ENCODE data around the gene ABCA2. TPM values are rescaled to one million over a fixed set of nuclear protein-coding genes. Genes with fewer than 3 reads are reported as not detected.

The ABCA2 gene
- total and polyA plus RNA-seq, 11 donors = 13.1 to 44.3 (median 30.6) TPM

DNA sequence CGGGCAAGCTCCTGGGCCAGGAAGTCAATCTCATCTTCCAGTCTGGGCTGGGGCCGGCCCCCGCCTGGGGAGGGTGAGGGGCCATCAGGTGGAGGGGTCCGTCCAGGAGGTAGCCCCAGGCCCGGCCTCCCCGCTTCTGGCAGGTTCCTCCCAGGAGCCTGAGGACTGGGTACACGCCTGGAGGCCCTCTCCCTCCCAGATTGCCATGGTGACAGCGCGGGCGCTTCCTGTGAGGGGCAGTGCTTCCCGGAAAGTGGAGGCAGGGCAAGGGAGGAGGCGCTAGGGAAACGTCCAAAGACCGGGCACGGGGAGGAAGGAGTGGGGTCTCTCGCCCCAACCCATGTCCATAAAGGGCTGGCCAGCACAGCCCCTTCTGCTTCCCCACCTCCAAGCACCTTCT, 13.1 kb upstream of the ABCA2 start:
- H3K4me3 ChIP-seq = no peak overlapping the region
- H3K27me3 ChIP-seq = peaks cover 0 to 11% (median 0%) of the 10 kb centered on the region in 9 donors
- peaks cover 0 to 49% (median 31%) of the 10 kb centered on the region in 12 donors for H3K4me1 ChIP-seq
- no peaks in the 10 kb centered on the region for H3K9me3 ChIP-seq
- TF ChIP-seq, protein P1, sequence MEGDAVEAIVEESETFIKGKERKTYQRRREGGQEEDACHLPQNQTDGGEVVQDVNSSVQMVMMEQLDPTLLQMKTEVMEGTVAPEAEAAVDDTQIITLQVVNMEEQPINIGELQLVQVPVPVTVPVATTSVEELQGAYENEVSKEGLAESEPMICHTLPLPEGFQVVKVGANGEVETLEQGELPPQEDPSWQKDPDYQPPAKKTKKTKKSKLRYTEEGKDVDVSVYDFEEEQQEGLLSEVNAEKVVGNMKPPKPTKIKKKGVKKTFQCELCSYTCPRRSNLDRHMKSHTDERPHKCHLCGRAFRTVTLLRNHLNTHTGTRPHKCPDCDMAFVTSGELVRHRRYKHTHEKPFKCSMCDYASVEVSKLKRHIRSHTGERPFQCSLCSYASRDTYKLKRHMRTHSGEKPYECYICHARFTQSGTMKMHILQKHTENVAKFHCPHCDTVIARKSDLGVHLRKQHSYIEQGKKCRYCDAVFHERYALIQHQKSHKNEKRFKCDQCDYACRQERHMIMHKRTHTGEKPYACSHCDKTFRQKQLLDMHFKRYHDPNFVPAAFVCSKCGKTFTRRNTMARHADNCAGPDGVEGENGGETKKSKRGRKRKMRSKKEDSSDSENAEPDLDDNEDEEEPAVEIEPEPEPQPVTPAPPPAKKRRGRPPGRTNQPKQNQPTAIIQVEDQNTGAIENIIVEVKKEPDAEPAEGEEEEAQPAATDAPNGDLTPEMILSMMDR (IDR thresholded peaks at IDR 0.05) = no peak
- TF ChIP-seq POLR2A (IDR thresholded peaks at IDR 0.05) = no peak
- intact Hi-C loops (cut with DNase I) = no loop called here
- H3K27ac ChIP-seq = peak overlapping the region in 6 of 12 donors; percentile 17 to 76 (median 32)
- ATAC-seq = no peak
- peaks cover 0 to 49% (median 38%) of the 10 kb centered on the region in 9 donors for H3K36me3 ChIP-seq
- WGBS, 4 donors = 55 to 71% (median 64%) methylated on average over 8 to 16 of the region's 16 CpGs
- DNase-seq = no peak

DNA sequence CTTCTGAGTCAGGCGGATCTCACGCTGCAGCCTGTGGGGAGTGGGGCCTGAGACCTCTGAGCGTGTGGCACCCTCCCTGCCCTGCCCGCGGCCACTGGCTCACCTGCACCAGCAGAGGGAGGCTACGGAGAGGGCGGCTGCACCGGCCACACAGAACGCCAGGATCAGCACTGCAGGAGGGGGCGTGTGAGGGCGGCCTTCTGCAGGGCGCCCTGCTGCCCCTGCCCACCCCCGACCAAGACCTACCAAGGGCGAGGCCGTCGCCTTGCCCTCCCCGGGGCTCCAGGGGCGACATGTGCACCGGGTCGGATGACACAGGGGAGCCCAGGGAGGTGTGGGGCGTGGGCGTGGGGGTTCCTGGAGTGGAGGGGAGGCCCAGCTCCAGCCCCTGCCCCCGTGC, 12.5 kb upstream of the ABCA2 start:
- TF ChIP-seq, protein P1 (IDR thresholded peaks at IDR 0.05) = no peak
- no peak for TF ChIP-seq POLR2A (IDR thresholded peaks at IDR 0.05)
- intact Hi-C loops (cut with DNase I) = no loop called here
- DNase-seq = no peak
- peaks cover 0 to 46% (median 30%) of the 10 kb centered on the region in 12 donors for H3K4me1 ChIP-seq
- H3K27ac ChIP-seq = peak overlapping the region in 3 of 12 donors; percentile 17 to 76 (median 34)
- no peak overlapping the region for H3K4me3 ChIP-seq
- no peaks in the 10 kb centered on the region for H3K9me3 ChIP-seq
- 87 to 95% (median 91%) methylated on average over 14 to 23 of the region's 23 CpGs for WGBS, 4 donors
- no peak for ATAC-seq
- H3K36me3 ChIP-seq = peaks cover 0 to 49% (median 38%) of the 10 kb centered on the region in 9 donors
- peaks cover 0 to 11% (median 0%) of the 10 kb centered on the region in 9 donors for H3K27me3 ChIP-seq

DNA sequence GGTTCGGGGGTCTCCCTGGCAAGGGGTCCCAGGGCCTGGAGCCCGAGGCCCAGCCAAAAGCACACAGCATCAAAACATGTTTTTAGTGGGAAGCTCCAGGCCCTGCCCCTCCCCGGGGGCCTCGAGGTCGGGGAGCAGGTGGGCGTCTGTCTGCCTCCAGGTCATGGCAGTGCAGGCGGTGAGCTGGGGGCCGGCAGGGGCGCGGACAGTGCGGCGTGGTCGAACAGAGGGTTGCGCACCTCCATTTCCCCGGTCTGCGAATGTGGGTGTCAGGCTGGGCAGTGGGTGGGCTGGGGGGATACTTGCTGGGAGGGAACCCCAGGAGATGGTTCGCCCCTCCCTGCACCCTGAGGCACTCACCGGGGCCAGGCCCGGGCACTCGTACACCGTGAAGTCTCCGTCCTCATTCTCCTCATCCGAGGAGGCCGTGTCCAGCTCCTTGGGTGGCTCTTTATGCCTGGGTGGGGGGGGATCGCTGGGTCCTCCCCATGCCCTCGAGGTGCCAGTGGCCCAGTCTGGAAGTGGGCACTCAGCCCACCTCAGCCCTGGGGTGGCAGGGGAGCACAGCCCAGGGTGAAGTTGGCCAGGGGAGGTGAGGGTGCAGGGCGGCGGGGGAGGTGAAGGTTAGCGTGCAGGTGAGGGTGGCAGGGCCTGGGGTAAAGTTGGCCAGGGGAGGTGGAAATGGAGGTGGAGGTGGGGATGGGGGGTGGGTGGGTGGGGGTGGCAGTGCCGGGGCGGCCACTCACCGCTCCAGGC, 11.8 kb upstream of the ABCA2 start:
- 93 to 96% (median 94%) methylated on average over 29 to 32 of the region's 32 CpGs for WGBS, 4 donors
- DNase-seq (no peak), ATAC-seq (no peak)
- H3K9me3 ChIP-seq = no peaks in the 10 kb centered on the region
- intact Hi-C loops (cut with DNase I) = loop anchor here in 3 of 10 donors (5.0 to 10.0 kb wide), 3 partner anchors 92 to 195 kb away; partner anchors contain the start of genes PHPT1 (in 3 of the 3), AJM1 (in 2 of the 3) and C8G (in 1 of the 3)
- peaks cover 0 to 47% (median 31%) of the 10 kb centered on the region in 12 donors for H3K4me1 ChIP-seq
- peaks cover 0 to 49% (median 38%) of the 10 kb centered on the region in 9 donors for H3K36me3 ChIP-seq
- H3K27me3 ChIP-seq = peaks cover 0 to 5% (median 0%) of the 10 kb centered on the region in 9 donors
- no peak overlapping the region for H3K4me3 ChIP-seq
- TF ChIP-seq, protein P1 (IDR thresholded peaks at IDR 0.05) = no peak
- H3K27ac ChIP-seq = no peak overlapping the region

DNA sequence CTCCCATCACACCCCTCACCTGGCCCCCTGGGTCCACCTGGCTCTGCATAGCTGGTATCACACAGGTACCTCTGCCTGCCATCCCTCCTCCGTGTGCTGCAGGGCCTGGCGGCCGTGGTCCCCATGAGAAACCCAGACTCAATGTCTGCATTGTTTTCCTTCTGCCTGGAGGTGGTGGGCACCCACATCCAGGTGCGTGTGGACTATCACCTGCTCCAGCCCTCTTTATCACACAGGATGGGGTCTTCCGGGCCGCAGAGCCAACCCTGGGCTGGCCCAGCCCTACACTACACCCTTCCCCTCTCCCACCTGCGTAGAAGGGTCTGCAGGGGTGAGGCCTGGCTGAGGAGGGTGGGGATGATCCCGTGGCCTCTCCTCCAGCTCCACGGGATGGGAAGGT, 10.9 kb upstream of the ABCA2 start:
- no peak for TF ChIP-seq POLR2A (IDR thresholded peaks at IDR 0.05)
- TF ChIP-seq, protein P1 (IDR thresholded peaks at IDR 0.05) = no peak
- DNase-seq (no peak), ATAC-seq (no peak)
- Histone ChIP-seq H3K27me3 (peaks cover 0 to 3% (median 0%) of the 10 kb centered on the region in 9 donors), H3K4me3 (no peak overlapping the region), H3K9me3 (no peaks in the 10 kb centered on the region), H3K4me1 (peaks cover 2 to 44% (median 26%) of the 10 kb centered on the region in 12 donors), H3K27ac (no peak overlapping the region), H3K36me3 (peaks cover 0 to 49% (median 38%) of the 10 kb centered on the region in 9 donors)
- intact Hi-C loops (cut with DNase I) = loop anchor here in 3 of 10 donors (5.0 to 10.0 kb wide), 3 partner anchors 92 to 194 kb away; partner anchors contain the start of genes PHPT1 (in 3 of the 3), AJM1 (in 2 of the 3) and C8G (in 1 of the 3)
- WGBS, 4 donors = 88 to 94% (median 90%) methylated on average over 8 to 9 of the region's 9 CpGs
